Gastrocnemius medialis (tissue), 4 donors: Measurements from ENCODE around the gene SORCS1.

Experiments used
- CTCF ChIP-seq, 5 experiments: fragments of 450-650 bp in 3 of 5; fragments of 200-600 bp in 2 of 5; sonication (generic) in 2 of 5; IDR thresholded peaks in 4 of 5; conservative IDR thresholded peaks in 1 of 5; 1 replicate in 4 of 5; 2 replicates in 1 of 5; pipeline ENCODE4 v1.5.1; 2016 to 2019; ENCODE audit warnings: antibody characterized with exemption in 5 of 5, mild to moderate bottlenecking in 3 of 5, moderate library complexity in 3 of 5
- POLR2A ChIP-seq, 2 donors: fragments of 450-650 bp; IDR thresholded peaks; one replicate each; pipeline ENCODE4 v1.6.1; 2017; ENCODE audit warnings: antibody characterized with exemption in 2 of 2, mild to moderate bottlenecking in 2 of 2, moderate library complexity in 2 of 2

DNA sequence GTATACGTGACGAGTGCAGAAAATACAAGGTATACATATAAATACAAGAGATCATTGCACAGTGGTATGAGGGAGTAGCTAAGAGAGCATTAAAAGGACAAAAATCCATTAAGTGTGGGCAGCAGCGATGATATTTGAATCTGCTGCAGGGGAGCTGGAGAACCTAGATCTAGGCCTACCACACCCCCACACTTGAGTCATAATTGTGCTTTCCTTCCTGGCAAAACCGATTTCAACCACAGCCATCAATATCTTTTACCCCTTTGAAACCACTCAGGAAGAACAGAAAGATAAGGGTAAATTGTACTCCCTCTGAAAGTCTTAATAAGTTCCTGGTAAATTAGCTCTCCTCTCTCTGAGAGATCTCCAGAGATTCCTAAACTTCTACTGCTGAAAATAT, 345.0 kb downstream of the SORCS1 start:
- TF ChIP-seq CTCF (IDR thresholded peaks at IDR 0.05 in 4 of 5, conservative IDR thresholded peaks at IDR 0.05 in 1 of 5) (no peak), POLR2A (IDR thresholded peaks at IDR 0.05) (no peak)
